Transverse colon (tissue), 4 donors: ENCODE results near the gene MBD1. TPM values are rescaled to one million over a fixed set of nuclear protein-coding genes. Genes with fewer than 3 reads are reported as not detected.

Source experiments
- DNase-seq: peaks from one replicate; pipeline ENCODE4 v3.0.0-alpha.2; 2019
- H3K27ac ChIP-seq, 4 donors: fragments of 200-600 bp; sonication (generic); 2 replicates each; pipeline ENCODE4 v1.5.1; 2016 to 2018; ENCODE audit warnings: inconsistent platforms in 4 of 4
- H3K27me3 ChIP-seq: fragments of 200-600 bp; sonication (generic); 2 replicates; pipeline ENCODE4 v1.5.1; 2017; ENCODE audit warnings: inconsistent platforms
- H3K36me3 ChIP-seq, 4 donors: fragments of 200-600 bp; sonication (generic); 2 replicates each; pipeline ENCODE4 v1.5.1; 2017 to 2019; ENCODE audit warnings: inconsistent platforms in 4 of 4
- H3K4me1 ChIP-seq, 4 donors: fragments of 200-600 bp; sonication (generic); 2 replicates each; pipeline ENCODE4 v1.5.1; 2017 to 2020; ENCODE audit warnings: inconsistent platforms in 4 of 4
- H3K4me3 ChIP-seq, 4 donors: fragments of 200-600 bp; sonication (generic); 1 replicate in 1 of 4; 2 replicates in 3 of 4; pipeline versions ENCODE4 v1.5.1 to v1.6.1; 2017 to 2019; ENCODE audit warnings: inconsistent platforms in 4 of 4
- H3K9me3 ChIP-seq, 2 donors: fragments of 200-600 bp; sonication (generic); 2 replicates each; pipeline ENCODE4 v1.5.1; 2017 to 2019; ENCODE audit warnings: inconsistent platforms in 2 of 2
- EP300 ChIP-seq: sonication (generic); formaldehyde crosslinking; IDR thresholded peaks from one replicate; pipeline ENCODE4 v1.6.1; 2017; ENCODE audit warnings: antibody characterized with exemption, low read depth
- POLR2A ChIP-seq: fragments of 450-650 bp; IDR thresholded peaks from one replicate; pipeline ENCODE4 v1.6.1; 2016; ENCODE audit warnings: antibody characterized with exemption, mild to moderate bottlenecking, moderate library complexity
- POLR2AphosphoS5 ChIP-seq, 3 donors: sonication (generic); formaldehyde crosslinking; IDR thresholded peaks; one replicate each; pipeline ENCODE4 v1.6.1; 2016; ENCODE audit warnings: antibody characterized with exemption in 3 of 3
- WGBS, 2 donors: methylation state at CpG; one replicate each; pipeline ENCODE4 v1.1.5; 2018; ENCODE audit warnings: low coverage in 1 of 2; 5-methylcytosine and 5-hydroxymethylcytosine counted together
- in situ Hi-C, 4 donors: fragments of 200-750 bp; cut with MboI; loops; one replicate each; pipeline versions ENCODE4 v1.15.0 to v1.15.1; 2017; ENCODE audit warnings: low sequenced_read_pairs in 3 of 4, low pct_ligation_motif_present in 1 of 4, low pct_unique_long_range_greater_than_20kb in 1 of 4
- intact Hi-C: fragments of 100-400 bp; cut with DNase I; formaldehyde crosslinking; loops from one replicate; pipeline ENCODE4 v1.15.1; 2023; ENCODE audit warnings: low total_unique reads
- total RNA-seq, 4 donors: library from RNA; depleted of rRNA; stranded (reverse); fragments of >200 nt; gene quantifications; one replicate each; pipeline ENCODE4 v1.1.0, GENCODE V29; 2016
- TF ChIP-seq, protein P1 (sequence below), 5 experiments: fragments of 200-600 bp in 3 of 5; fragments of 450-650 bp in 2 of 5; sonication (generic) in 3 of 5; IDR thresholded peaks; 1 replicate in 2 of 5; 2 replicates in 3 of 5; pipeline ENCODE4 v1.5.1; 2016 to 2017; ENCODE audit warnings: antibody characterized with exemption in 5 of 5, inconsistent platforms in 3 of 5, mild to moderate bottlenecking in 2 of 5, moderate library complexity in 1 of 5

Gene MBD1
- total RNA-seq, 4 donors from 2014 or later: 65.1 to 97.8 (median 83.0) TPM

DNA sequence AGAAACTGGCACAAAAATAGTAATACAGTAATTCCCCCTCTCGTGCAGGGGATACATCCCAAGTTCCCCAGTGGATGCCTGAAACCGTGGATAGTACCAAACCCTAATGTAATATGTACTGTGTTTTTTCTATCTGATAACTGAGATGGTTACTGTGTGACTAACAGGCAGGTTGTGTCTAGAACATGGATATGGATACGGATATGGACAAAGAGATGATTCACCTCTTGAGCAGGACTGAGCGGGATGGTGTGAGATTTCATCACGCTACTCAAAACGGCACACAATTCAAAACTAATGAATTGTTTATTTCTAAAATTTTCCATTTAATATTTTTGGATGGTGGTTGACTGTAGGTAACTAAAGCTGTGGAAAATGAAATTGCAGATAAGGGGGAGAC lies 3.4 kb downstream of the MBD1 start:
- WGBS, 2 donors: 87 to 91% methylated on average over 6 of the region's 6 CpGs
- TF ChIP-seq, protein P1, sequence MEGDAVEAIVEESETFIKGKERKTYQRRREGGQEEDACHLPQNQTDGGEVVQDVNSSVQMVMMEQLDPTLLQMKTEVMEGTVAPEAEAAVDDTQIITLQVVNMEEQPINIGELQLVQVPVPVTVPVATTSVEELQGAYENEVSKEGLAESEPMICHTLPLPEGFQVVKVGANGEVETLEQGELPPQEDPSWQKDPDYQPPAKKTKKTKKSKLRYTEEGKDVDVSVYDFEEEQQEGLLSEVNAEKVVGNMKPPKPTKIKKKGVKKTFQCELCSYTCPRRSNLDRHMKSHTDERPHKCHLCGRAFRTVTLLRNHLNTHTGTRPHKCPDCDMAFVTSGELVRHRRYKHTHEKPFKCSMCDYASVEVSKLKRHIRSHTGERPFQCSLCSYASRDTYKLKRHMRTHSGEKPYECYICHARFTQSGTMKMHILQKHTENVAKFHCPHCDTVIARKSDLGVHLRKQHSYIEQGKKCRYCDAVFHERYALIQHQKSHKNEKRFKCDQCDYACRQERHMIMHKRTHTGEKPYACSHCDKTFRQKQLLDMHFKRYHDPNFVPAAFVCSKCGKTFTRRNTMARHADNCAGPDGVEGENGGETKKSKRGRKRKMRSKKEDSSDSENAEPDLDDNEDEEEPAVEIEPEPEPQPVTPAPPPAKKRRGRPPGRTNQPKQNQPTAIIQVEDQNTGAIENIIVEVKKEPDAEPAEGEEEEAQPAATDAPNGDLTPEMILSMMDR (IDR thresholded peaks at IDR 0.05): no peak
- H3K4me1 ChIP-seq: peaks cover 16 to 27% (median 24%) of the 10 kb centered on the region in 4 donors
- no peak overlapping the region for H3K27ac ChIP-seq
- in situ Hi-C loops (loop anchor here in 1 of 4 donors (25.0 kb wide), 1 partner anchor 791 kb away; the partner anchor contains the start of genes C18orf32 and RPL17), intact Hi-C loops (no loop called here)
- no peaks in the 10 kb centered on the region for H3K27me3 ChIP-seq
- DNase-seq: no peak
- peaks cover 0 to 38% (median 20%) of the 10 kb centered on the region in 4 donors for H3K36me3 ChIP-seq
- no peak overlapping the region for H3K4me3 ChIP-seq
- no peaks in the 10 kb centered on the region for H3K9me3 ChIP-seq

DNA sequence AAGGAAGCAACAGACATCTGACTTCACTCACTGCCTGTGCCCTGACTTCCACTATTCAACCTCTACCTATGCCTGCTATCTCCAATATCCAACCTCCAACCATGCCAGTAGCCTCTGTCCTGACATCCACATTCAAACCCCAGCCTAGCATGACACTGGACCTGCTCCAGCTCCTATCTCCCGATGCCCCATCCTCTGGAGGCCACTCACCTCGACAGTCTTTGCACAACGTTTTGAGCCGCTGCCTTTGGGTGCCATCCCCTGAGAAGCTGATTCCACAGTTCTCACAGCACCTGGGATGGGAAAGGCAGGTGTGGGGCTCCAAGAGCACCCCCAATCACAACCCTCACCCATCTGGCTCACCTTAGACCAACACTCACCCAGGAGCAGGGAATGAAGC lies 4.9 kb downstream of the MBD1 start:
- Histone ChIP-seq H3K9me3 (no peaks in the 10 kb centered on the region), H3K4me3 (no peak overlapping the region), H3K36me3 (peaks cover 0 to 48% (median 26%) of the 10 kb centered on the region in 4 donors), H3K27ac (no peak overlapping the region), H3K4me1 (peaks cover 16 to 23% (median 20%) of the 10 kb centered on the region in 4 donors), H3K27me3 (no peaks in the 10 kb centered on the region)
- no peak for TF ChIP-seq POLR2AphosphoS5 (IDR thresholded peaks at IDR 0.05)
- TF ChIP-seq, protein P1 (IDR thresholded peaks at IDR 0.05): no peak
- no peak for TF ChIP-seq POLR2A
- TF ChIP-seq EP300: no peak
- 89% methylated on average over 4 of the region's 4 CpGs; no CpG with 5 or more reads in 1 of the 2 donors for WGBS, 2 donors
- in situ Hi-C loops: loop anchor here in 1 of 4 donors (25.0 kb wide), 1 partner anchor 789 kb away; the partner anchor contains the start of genes C18orf32 and RPL17
- intact Hi-C loops: no loop called here
- no peak for DNase-seq

DNA sequence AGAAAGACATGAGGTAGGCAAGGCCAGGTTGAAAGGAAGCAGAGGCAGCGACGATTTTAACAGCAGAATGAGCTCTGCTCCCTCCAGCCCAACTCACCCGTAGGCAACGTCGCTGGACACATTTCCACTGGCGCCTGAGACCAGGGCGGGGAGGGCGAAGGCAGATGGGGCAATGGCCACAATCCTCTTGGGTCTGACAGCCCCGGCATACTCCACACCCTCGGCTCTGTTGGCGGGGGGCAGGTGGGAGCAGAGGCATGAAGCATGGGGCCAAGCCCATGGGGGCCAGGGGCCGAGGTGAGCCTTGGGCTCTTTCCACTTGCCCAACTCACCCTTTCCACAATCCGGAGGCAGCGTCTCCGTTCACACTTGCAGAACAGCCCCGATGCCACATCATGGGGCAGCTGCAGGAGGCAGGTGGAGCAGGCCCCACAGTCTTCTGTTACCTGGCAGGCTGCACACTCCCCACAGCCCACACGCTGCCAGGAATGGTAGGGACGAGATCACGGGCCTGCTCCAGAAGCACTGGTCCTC lies 5.8 kb downstream of the MBD1 start:
- in situ Hi-C loops: loop anchor here in 1 of 4 donors (25.0 kb wide), 1 partner anchor 788 kb away; the partner anchor contains the start of genes C18orf32 and RPL17
- H3K27ac ChIP-seq: no peak overlapping the region

DNA sequence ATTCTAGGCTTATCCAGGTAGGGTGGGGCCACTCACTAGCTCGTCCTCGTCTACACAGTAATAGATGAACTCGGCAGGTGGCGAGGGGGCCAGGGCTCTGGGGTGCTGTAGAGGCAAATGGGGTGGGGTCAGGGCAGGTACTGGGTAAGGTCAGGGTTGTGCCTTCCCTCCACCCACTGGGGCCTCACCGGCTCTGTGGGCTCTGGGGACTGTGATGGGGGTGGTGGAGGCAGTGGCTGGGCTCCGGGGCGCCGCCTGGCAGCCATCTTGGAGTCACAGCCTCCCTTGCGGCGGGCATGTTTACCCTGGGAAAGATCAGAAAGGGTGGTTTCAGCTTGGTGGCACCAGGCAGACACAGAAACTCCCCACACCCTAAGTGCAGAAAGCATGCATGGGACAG lies 6.4 kb downstream of the MBD1 start:
- Histone ChIP-seq H3K36me3 (peaks cover 0 to 55% (median 26%) of the 10 kb centered on the region in 4 donors), H3K27me3 (no peaks in the 10 kb centered on the region), H3K27ac (no peak overlapping the region), H3K4me3 (no peak overlapping the region), H3K9me3 (no peaks in the 10 kb centered on the region), H3K4me1 (peaks cover 9 to 15% (median 12%) of the 10 kb centered on the region in 4 donors)
- DNase-seq: no peak
- in situ Hi-C loops: loop anchor here in 1 of 4 donors (25.0 kb wide), 1 partner anchor 788 kb away; the partner anchor contains the start of genes C18orf32 and RPL17
- TF ChIP-seq POLR2AphosphoS5 (IDR thresholded peaks at IDR 0.05) (no peak), EP300 (no peak), POLR2A (no peak)
- TF ChIP-seq, protein P1 (IDR thresholded peaks at IDR 0.05): no peak
- intact Hi-C loops: no loop called here
- WGBS, 2 donors: 100% methylated on average over 10 of the region's 10 CpGs; no CpG with 5 or more reads in 1 of the 2 donors

More for the DNA sequence above, 5.8 kb downstream of the MBD1 start:
- Histone ChIP-seq H3K4me1 (peaks cover 15 to 22% (median 18%) of the 10 kb centered on the region in 4 donors), H3K9me3 (no peaks in the 10 kb centered on the region), H3K4me3 (no peak overlapping the region), H3K36me3 (peaks cover 0 to 55% (median 26%) of the 10 kb centered on the region in 4 donors), H3K27me3 (no peaks in the 10 kb centered on the region)
- TF ChIP-seq, protein P1 (IDR thresholded peaks at IDR 0.05): no peak
- TF ChIP-seq EP300: no peak
- no peak for TF ChIP-seq POLR2A
- no peak for TF ChIP-seq POLR2AphosphoS5 (IDR thresholded peaks at IDR 0.05)
- intact Hi-C loops: no loop called here
- WGBS, 2 donors: 97% methylated on average over 19 of the region's 19 CpGs; no CpG with 5 or more reads in 1 of the 2 donors
- no peak for DNase-seq
